ENCODE data around the gene UBR1.
"Not testable (repeated sequence)": the region's sequence is repeated elsewhere in the genome, so short reads cannot be mapped to it uniquely, and the experiment has no call there.

UBR1 gene

GRCh38 chr15:42893911-42894310 is 211.9 kb downstream of the UBR1 start:
- not testable (repeated sequence) for DNase-seq

Data from femur (tissue), 1 donor.